CD4-positive, alpha-beta T cell treated with Interleukin-15 for 1 hour (primary cell): ENCODE results near the gene FH.

Experiments used
- DNase-seq: peaks from one replicate; pipeline ENCODE4 v3.0.0-alpha.2; 2020

The FH gene

GRCh38 chr1:241520080-241520465, 518 bp upstream of the FH start:
- DNase-seq = no peak

GRCh38 chr1:241518476-241519307, 863 bp downstream of the FH start:
- DNase-seq = no peak

- no peak for DNase-seq
These were observed 6.2 kb downstream of the FH start for GRCh38 chr1:241513378-241513777.

- no peak for DNase-seq
These were observed 12.2 kb downstream of the FH start for GRCh38 chr1:241507189-241507863.

GRCh38 chr1:241503444-241503843, 16.1 kb downstream of the FH start:
- no peak for DNase-seq

- no peak for DNase-seq
These were observed 19.6 kb downstream of the FH start for GRCh38 chr1:241499910-241500309.

- DNase-seq = no peak
These were observed 23.8 kb downstream of the FH start for GRCh38 chr1:241495741-241496140.

- no peak for DNase-seq
These were observed 30.8 kb downstream of the FH start for GRCh38 chr1:241488739-241489138.

- no peak for DNase-seq
These were observed 34.0 kb downstream of the FH start for GRCh38 chr1:241485554-241485992.

- DNase-seq = no peak
These were observed 34.4 kb downstream of the FH start for GRCh38 chr1:241485145-241485544.

- DNase-seq = no peak
These were observed 36.7 kb downstream of the FH start for GRCh38 chr1:241482761-241483250.

GRCh38 chr1:241479294-241479693, 40.3 kb downstream of the FH start:
- no peak for DNase-seq

GRCh38 chr1:241475671-241476070, 43.9 kb downstream of the FH start:
- no peak for DNase-seq

- DNase-seq = no peak
These were observed 46.5 kb downstream of the FH start for GRCh38 chr1:241473026-241473425.

- no peak for DNase-seq
These were observed 48.5 kb downstream of the FH start for GRCh38 chr1:241470908-241471590.

- no peak for DNase-seq
These were observed 49.2 kb downstream of the FH start for GRCh38 chr1:241470361-241470760.

- DNase-seq = no peak
These were observed 53.9 kb downstream of the FH start for GRCh38 chr1:241465673-241466072.

- DNase-seq = no peak
These were observed 54.6 kb downstream of the FH start for GRCh38 chr1:241464985-241465384.

- no peak for DNase-seq
These were observed 57.2 kb downstream of the FH start for GRCh38 chr1:241462391-241462790.

- DNase-seq = no peak
These were observed 59.3 kb downstream of the FH start for GRCh38 chr1:241460098-241460873.

GRCh38 chr1:241459186-241459802, 60.3 kb downstream of the FH start:
- no peak for DNase-seq

GRCh38 chr1:241457421-241457820, 62.1 kb downstream of the FH start:
- DNase-seq = no peak
